Osteocyte (in vitro differentiated cells): ENCODE data around the gene AHNAK. TPM values are rescaled to one million over a fixed set of nuclear protein-coding genes. Genes with fewer than 3 reads are reported as not detected.

Source experiments
- DNase-seq: peaks from one replicate; pipeline ENCODE4 v3.0.0; 2021; ENCODE audit warnings: mixed read lengths; ENCODE audit not compliant: unreplicated experiment; ENCODE audit errors: extremely low spot score
- H3K27ac Mint-ChIP-seq: one replicate; pipeline ENCODE4 v1.8.0; 2021; ENCODE audit warnings: mild to moderate bottlenecking, mixed read lengths; ENCODE audit not compliant: unreplicated experiment
- H3K27me3 Mint-ChIP-seq: one replicate; pipeline ENCODE4 v1.8.0; 2021; ENCODE audit warnings: mixed read lengths; ENCODE audit not compliant: unreplicated experiment
- H3K36me3 Mint-ChIP-seq: one replicate; pipeline ENCODE4 v1.8.0; 2021; ENCODE audit warnings: mixed read lengths; ENCODE audit not compliant: unreplicated experiment
- H3K4me1 Mint-ChIP-seq: one replicate; pipeline ENCODE4 v1.8.0; 2021; ENCODE audit warnings: mixed read lengths; ENCODE audit not compliant: unreplicated experiment
- H3K4me3 Mint-ChIP-seq: one replicate; pipeline ENCODE4 v1.8.0; 2021; ENCODE audit warnings: mild to moderate bottlenecking, moderate library complexity, mixed read lengths; ENCODE audit not compliant: unreplicated experiment
- H3K9me3 Mint-ChIP-seq: one replicate; pipeline ENCODE4 v1.8.0; 2021; ENCODE audit warnings: mixed read lengths; ENCODE audit not compliant: unreplicated experiment
- CTCF ChIP-seq: fragments of 200-600 bp; sonication (generic); IDR thresholded peaks from 2 replicates; pipeline ENCODE4 v1.5.0; 2021; ENCODE audit warnings: antibody characterized with exemption, mild to moderate bottlenecking, moderate library complexity
- long read RNA-seq: library from polyadenylated mRNA; unstranded; transcript quantifications from one replicate; pipeline ENCODE4 v2.0.0, GENCODE V29; 2021
- total RNA-seq: library from RNA; stranded (reverse); gene quantifications from 2 replicates; pipeline ENCODE4 v1.2.1, GENCODE V29; 2021

AHNAK gene, protein sequence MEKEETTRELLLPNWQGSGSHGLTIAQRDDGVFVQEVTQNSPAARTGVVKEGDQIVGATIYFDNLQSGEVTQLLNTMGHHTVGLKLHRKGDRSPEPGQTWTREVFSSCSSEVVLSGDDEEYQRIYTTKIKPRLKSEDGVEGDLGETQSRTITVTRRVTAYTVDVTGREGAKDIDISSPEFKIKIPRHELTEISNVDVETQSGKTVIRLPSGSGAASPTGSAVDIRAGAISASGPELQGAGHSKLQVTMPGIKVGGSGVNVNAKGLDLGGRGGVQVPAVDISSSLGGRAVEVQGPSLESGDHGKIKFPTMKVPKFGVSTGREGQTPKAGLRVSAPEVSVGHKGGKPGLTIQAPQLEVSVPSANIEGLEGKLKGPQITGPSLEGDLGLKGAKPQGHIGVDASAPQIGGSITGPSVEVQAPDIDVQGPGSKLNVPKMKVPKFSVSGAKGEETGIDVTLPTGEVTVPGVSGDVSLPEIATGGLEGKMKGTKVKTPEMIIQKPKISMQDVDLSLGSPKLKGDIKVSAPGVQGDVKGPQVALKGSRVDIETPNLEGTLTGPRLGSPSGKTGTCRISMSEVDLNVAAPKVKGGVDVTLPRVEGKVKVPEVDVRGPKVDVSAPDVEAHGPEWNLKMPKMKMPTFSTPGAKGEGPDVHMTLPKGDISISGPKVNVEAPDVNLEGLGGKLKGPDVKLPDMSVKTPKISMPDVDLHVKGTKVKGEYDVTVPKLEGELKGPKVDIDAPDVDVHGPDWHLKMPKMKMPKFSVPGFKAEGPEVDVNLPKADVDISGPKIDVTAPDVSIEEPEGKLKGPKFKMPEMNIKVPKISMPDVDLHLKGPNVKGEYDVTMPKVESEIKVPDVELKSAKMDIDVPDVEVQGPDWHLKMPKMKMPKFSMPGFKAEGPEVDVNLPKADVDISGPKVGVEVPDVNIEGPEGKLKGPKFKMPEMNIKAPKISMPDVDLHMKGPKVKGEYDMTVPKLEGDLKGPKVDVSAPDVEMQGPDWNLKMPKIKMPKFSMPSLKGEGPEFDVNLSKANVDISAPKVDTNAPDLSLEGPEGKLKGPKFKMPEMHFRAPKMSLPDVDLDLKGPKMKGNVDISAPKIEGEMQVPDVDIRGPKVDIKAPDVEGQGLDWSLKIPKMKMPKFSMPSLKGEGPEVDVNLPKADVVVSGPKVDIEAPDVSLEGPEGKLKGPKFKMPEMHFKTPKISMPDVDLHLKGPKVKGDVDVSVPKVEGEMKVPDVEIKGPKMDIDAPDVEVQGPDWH (N-terminal part only)
- 462 and 503 TPM in 2 replicates for total RNA-seq
- long read RNA-seq, full-length matches to known transcripts, result 542 of 651 reads
- long read RNA-seq, partial matches to known transcripts, result 12 of 651 reads
- long read RNA-seq, other reads (novel, unspliced or antisense), result 97 of 651 reads

GRCh38 chr11:62546244-62546928, at the start of gene AHNAK:
AHNAK (minus strand) TSS chr11:62546806; CDS start chr11:62536098, 10,708 bp downstream.
- H3K4me3 Mint-ChIP-seq, result peak within 1 kb of the TSS; percentile 97
- TF ChIP-seq CTCF, result no peak
- no peaks in the 10 kb centered on the region for H3K9me3 Mint-ChIP-seq
- no peaks in the 10 kb centered on the region for H3K27me3 Mint-ChIP-seq
- H3K36me3 Mint-ChIP-seq, result no peaks in the 10 kb centered on the region
- H3K27ac Mint-ChIP-seq, result peak within 1 kb of the TSS; percentile 95
- peaks cover 56% of the 10 kb centered on the region for H3K4me1 Mint-ChIP-seq
- no peak for DNase-seq

- no peak for TF ChIP-seq CTCF
- Mint-ChIP-seq H3K9me3 (no peaks in the 10 kb centered on the region), H3K36me3 (peaks cover 49% of the 10 kb centered on the region), H3K4me1 (peaks cover 43% of the 10 kb centered on the region), H3K4me3 (no peak overlapping the region), H3K27me3 (no peaks in the 10 kb centered on the region), H3K27ac (no peak overlapping the region)
- DNase-seq, result no peak
These were observed 48.5 kb upstream of the AHNAK start for GRCh38 chr11:62595124-62595523.

DNA sequence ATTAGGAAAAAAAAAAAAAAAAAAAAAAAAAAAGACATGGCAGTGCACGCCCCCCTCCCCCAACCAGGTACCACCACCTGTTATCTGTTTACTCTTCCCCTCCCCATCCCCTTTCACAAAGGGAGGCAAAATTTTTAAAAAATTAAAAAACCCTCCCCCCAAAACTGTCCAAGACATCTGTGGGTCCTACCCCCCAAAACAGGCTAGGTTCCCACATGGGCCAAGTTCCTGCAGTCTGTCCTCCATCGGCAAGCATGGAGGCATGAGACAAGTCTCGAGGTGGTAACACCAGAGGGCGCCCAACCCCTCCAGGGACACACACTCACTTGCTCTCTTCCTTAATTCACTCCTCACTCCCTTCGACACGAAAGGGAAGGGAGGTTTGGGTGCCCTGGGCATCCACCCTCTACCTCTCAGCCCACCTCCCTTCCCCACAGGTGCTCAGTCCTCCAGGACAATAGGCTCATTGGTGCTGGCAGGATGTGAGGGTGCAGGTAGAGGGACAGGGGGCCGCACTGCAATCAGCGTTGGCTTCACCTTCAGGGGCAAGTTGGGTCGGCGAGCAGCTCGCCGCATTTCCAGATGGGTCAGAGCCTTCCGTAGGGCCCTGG, 46.9 kb upstream of the AHNAK start:
- peak overlapping the region; percentile 96 for H3K27ac Mint-ChIP-seq

More for the DNA sequence above, 46.9 kb upstream of the AHNAK start:
- no peaks in the 10 kb centered on the region for H3K9me3 Mint-ChIP-seq
- no peaks in the 10 kb centered on the region for H3K27me3 Mint-ChIP-seq
- H3K4me3 Mint-ChIP-seq, result peak overlapping the region; percentile 57
- peak; percentile 58 for TF ChIP-seq CTCF
- H3K36me3 Mint-ChIP-seq, result peaks cover 35% of the 10 kb centered on the region
- no peak for DNase-seq
- H3K4me1 Mint-ChIP-seq, result peaks cover 33% of the 10 kb centered on the region
